GM12878 (cell line): ENCODE results near the gene PRR35. TPM values are rescaled to one million over a fixed set of nuclear protein-coding genes. Genes with fewer than 3 reads are reported as not detected.

Source experiments
- ATF2 ChIP-seq: IDR thresholded peaks from 2 replicates; pipeline ENCODE4 v1.6.1; 2012; ENCODE audit warnings: low read length, inconsistent platforms
- BACH1 ChIP-seq: fragments of 450-650 bp; IDR thresholded peaks from 2 replicates; pipeline ENCODE4 v1.6.1; 2017; ENCODE audit warnings: mild to moderate bottlenecking, borderline replicate concordance
- CHD2 ChIP-seq: IDR thresholded peaks from 2 replicates; pipeline ENCODE4 v1.6.1; 2011; ENCODE audit warnings: low read depth, low read length, improper control_type of control experiment, borderline replicate concordance
- CREB1 ChIP-seq: IDR thresholded peaks from 2 replicates; pipeline ENCODE4 v1.6.1; 2012; ENCODE audit warnings: low read depth, mild to moderate bottlenecking, inconsistent platforms
- DPF2 ChIP-seq: fragments of 450-650 bp; IDR thresholded peaks from 2 replicates; pipeline ENCODE4 v1.6.1; 2017; ENCODE audit warnings: mild to moderate bottlenecking
- EED ChIP-seq: sonication (generic); IDR thresholded peaks from 2 replicates; pipeline ENCODE4 v1.6.1; 2016; ENCODE audit warnings: antibody characterized with exemption, low read depth
- LARP7 ChIP-seq: fragments of 450-650 bp; IDR thresholded peaks from 2 replicates; pipeline ENCODE4 v1.6.1; 2017; ENCODE audit warnings: mild to moderate bottlenecking
- MLLT1 ChIP-seq: fragments of 450-650 bp; IDR thresholded peaks from 2 replicates; pipeline ENCODE4 v1.6.1; 2016; ENCODE audit warnings: mild to moderate bottlenecking
- RBBP5 ChIP-seq: fragments of 200-600 bp; sonication (generic); conservative IDR thresholded peaks from 2 replicates; pipeline ENCODE4 v1.6.1; 2016
- SIN3A ChIP-seq: IDR thresholded peaks from 2 replicates; pipeline ENCODE4 v1.6.1; 2012; ENCODE audit warnings: low read depth, low read length, improper control_type of control experiment
- SRF ChIP-seq, 2 experiments: IDR thresholded peaks; 2 replicates each; pipeline ENCODE4 v1.6.1; 2011; ENCODE audit warnings: low read depth in 2 of 2, low read length in 2 of 2, mild to moderate bottlenecking in 1 of 2, moderate library complexity in 1 of 2
- TCF7 ChIP-seq: IDR thresholded peaks from 2 replicates; pipeline ENCODE4 v1.6.1; 2014; ENCODE audit warnings: antibody characterized with exemption, borderline replicate concordance
- ZNF24 ChIP-seq: fragments of 450-650 bp; IDR thresholded peaks from 2 replicates; pipeline ENCODE4 v1.6.1; 2017; ENCODE audit warnings: antibody characterized with exemption, mild to moderate bottlenecking
- ZNF622 ChIP-seq: fragments of 450-650 bp; IDR thresholded peaks from 2 replicates; pipeline ENCODE4 v1.6.1; 2017; ENCODE audit warnings: mild to moderate bottlenecking, inconsistent platforms
- polyA plus RNA-seq, 11 experiments: library from polyadenylated mRNA; depleted of rRNA in 4 of 11; unstranded in 6 of 11; stranded (reverse) in 5 of 11; fragments of >200 nt; fragmentation: Nextera tagmentation in 4 of 11; fragmentation: Illumina TruSeq in 1 of 11; extraction: Ambion mirVana in 4 of 11; extraction: Trizol in 1 of 11; gene quantifications; 1 replicate in 1 of 11; 2 replicates in 10 of 11; pipeline versions ENCODE4 v1.2.1 to v1.2.3, GENCODE V29; 2011 to 2016; ENCODE audit warnings: inconsistent platforms in 2 of 11, missing spikeins in 2 of 11, low read depth in 1 of 11
- total RNA-seq, 4 experiments: library from RNA; depleted of rRNA in 3 of 4; stranded (reverse); fragments of >200 nt in 3 of 4; fragmentation: Illumina TruSeq in 1 of 4; extraction: Trizol in 1 of 4; gene quantifications; 2 replicates each; pipeline versions ENCODE4 v1.2.1 to v1.2.3, GENCODE V29; 2013 to 2021
- TF ChIP-seq, protein P1 (sequence below): fragments of 450-650 bp; IDR thresholded peaks from 2 replicates; pipeline ENCODE4 v1.6.1; 2017; ENCODE audit warnings: mild to moderate bottlenecking, low read depth, inconsistent platforms; ENCODE audit not compliant: poor library complexity, severe bottlenecking
- TF ChIP-seq, protein P2 (sequence below): fragments of 450-650 bp; IDR thresholded peaks from 2 replicates; pipeline ENCODE4 v1.6.1; 2017; ENCODE audit warnings: mild to moderate bottlenecking, moderate library complexity
- TF ChIP-seq, protein P3 (sequence below): IDR thresholded peaks from 2 replicates; pipeline ENCODE4 v1.6.1; 2011; ENCODE audit warnings: low read depth, low read length, improper control_type of control experiment, borderline replicate concordance

PRR35 gene
- total and polyA plus RNA-seq, 10 of the 15 experiments (the other 5 are each of a cell fraction or from before 2014, with no cell fraction given), result not detected

- TF ChIP-seq SRF (IDR thresholded peaks at IDR 0.05; ENCODE audit: low read depth in 2 of 2, low read length in 2 of 2) (no peak), MLLT1 (no peak), DPF2 (peak; percentile 69; the same call in 1 of the 2 replicates), BACH1 (peak; percentile 99), CHD2 (peak; percentile 56), LARP7 (peak; percentile 98), CREB1 (peak; percentile 89), ZNF24 (0 out of 2 replicates have a peak, but pooled peaks have one; percentile 16), ZNF622 (no peak), TCF7 (no peak), EED (no peak), RBBP5 (no peak), ATF2 (no peak), SIN3A (peak; percentile 69; the same call in 1 of the 2 replicates)
- TF ChIP-seq, protein P1, sequence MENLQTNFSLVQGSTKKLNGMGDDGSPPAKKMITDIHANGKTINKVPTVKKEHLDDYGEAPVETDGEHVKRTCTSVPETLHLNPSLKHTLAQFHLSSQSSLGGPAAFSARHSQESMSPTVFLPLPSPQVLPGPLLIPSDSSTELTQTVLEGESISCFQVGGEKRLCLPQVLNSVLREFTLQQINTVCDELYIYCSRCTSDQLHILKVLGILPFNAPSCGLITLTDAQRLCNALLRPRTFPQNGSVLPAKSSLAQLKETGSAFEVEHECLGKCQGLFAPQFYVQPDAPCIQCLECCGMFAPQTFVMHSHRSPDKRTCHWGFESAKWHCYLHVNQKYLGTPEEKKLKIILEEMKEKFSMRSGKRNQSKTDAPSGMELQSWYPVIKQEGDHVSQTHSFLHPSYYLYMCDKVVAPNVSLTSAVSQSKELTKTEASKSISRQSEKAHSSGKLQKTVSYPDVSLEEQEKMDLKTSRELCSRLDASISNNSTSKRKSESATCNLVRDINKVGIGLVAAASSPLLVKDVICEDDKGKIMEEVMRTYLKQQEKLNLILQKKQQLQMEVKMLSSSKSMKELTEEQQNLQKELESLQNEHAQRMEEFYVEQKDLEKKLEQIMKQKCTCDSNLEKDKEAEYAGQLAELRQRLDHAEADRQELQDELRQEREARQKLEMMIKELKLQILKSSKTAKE, result no peak
- TF ChIP-seq, protein P2, sequence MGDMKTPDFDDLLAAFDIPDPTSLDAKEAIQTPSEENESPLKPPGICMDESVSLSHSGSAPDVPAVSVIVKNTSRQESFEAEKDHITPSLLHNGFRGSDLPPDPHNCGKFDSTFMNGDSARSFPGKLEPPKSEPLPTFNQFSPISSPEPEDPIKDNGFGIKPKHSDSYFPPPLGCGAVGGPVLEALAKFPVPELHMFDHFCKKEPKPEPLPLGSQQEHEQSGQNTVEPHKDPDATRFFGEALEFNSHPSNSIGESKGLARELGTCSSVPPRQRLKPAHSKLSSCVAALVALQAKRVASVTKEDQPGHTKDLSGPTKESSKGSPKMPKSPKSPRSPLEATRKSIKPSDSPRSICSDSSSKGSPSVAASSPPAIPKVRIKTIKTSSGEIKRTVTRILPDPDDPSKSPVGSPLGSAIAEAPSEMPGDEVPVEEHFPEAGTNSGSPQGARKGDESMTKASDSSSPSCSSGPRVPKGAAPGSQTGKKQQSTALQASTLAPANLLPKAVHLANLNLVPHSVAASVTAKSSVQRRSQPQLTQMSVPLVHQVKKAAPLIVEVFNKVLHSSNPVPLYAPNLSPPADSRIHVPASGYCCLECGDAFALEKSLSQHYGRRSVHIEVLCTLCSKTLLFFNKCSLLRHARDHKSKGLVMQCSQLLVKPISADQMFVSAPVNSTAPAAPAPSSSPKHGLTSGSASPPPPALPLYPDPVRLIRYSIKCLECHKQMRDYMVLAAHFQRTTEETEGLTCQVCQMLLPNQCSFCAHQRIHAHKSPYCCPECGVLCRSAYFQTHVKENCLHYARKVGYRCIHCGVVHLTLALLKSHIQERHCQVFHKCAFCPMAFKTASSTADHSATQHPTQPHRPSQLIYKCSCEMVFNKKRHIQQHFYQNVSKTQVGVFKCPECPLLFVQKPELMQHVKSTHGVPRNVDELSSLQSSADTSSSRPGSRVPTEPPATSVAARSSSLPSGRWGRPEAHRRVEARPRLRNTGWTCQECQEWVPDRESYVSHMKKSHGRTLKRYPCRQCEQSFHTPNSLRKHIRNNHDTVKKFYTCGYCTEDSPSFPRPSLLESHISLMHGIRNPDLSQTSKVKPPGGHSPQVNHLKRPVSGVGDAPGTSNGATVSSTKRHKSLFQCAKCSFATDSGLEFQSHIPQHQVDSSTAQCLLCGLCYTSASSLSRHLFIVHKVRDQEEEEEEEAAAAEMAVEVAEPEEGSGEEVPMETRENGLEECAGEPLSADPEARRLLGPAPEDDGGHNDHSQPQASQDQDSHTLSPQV, result no peak
- TF ChIP-seq, protein P3, sequence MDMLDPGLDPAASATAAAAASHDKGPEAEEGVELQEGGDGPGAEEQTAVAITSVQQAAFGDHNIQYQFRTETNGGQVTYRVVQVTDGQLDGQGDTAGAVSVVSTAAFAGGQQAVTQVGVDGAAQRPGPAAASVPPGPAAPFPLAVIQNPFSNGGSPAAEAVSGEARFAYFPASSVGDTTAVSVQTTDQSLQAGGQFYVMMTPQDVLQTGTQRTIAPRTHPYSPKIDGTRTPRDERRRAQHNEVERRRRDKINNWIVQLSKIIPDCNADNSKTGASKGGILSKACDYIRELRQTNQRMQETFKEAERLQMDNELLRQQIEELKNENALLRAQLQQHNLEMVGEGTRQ, result no peak
Measured at GRCh38 chr16:527015-527903, 32.9 kb upstream of the PRR35 start, which contains the start of gene CAPN15 (continued).
